ENCODE results near the gene MRGPRE.
"Not testable (repeated sequence)": the region's sequence is repeated elsewhere in the genome, so short reads cannot be mapped to it uniquely, and the experiment has no call there.

MRGPRE gene, protein sequence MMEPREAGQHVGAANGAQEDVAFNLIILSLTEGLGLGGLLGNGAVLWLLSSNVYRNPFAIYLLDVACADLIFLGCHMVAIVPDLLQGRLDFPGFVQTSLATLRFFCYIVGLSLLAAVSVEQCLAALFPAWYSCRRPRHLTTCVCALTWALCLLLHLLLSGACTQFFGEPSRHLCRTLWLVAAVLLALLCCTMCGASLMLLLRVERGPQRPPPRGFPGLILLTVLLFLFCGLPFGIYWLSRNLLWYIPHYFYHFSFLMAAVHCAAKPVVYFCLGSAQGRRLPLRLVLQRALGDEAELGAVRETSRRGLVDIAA

DNA sequence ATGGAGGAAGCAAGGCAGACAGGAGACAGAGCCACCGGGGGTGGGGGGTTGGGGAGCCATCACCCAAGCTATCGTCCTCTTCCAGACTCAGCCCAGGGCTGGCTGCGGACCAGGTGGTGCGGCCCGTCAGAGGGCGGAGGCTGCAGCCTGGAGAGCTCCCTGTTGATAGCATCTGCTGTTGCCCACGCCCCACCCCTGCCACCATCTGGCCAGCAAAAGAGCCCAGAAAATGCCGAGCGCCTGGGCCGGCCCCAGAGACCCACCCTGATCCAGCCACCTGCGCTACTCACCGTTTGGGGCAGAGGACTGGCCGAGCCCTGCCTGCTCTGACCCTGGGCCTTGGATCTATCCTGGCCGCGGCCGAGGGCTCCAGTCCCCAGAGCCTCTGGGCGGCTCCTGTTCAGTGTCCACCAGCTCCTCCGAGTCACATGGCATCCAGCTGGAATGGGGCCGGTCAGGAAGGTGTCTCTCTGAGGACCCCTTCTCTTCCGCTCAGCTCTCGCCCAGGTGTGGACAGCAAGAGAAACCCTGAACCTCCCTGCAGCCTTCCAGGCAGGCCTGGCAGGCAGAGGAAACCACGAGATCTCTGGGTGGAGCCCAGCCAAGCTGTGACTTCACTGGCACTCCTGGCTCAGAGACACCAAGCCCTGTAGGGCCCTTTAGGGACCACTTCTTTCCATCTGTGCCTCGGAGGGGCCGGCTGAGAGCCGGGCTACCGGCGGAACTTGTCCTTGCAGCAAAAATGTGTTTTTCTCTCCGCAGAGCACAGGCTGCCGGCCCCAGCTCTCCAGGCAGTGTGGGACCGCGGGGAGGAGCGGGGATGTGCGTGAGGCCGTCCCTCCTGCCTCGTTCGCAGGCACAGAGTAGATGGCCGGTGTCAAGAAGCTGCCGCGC, at the start of gene MRGPRE:
TSS of gene MRGPRE (minus strand) at position 567 of the 894 bp plus-strand sequence. CDS start 3,618 bp downstream, outside the sequence.
- TF ChIP-seq, protein P1, sequence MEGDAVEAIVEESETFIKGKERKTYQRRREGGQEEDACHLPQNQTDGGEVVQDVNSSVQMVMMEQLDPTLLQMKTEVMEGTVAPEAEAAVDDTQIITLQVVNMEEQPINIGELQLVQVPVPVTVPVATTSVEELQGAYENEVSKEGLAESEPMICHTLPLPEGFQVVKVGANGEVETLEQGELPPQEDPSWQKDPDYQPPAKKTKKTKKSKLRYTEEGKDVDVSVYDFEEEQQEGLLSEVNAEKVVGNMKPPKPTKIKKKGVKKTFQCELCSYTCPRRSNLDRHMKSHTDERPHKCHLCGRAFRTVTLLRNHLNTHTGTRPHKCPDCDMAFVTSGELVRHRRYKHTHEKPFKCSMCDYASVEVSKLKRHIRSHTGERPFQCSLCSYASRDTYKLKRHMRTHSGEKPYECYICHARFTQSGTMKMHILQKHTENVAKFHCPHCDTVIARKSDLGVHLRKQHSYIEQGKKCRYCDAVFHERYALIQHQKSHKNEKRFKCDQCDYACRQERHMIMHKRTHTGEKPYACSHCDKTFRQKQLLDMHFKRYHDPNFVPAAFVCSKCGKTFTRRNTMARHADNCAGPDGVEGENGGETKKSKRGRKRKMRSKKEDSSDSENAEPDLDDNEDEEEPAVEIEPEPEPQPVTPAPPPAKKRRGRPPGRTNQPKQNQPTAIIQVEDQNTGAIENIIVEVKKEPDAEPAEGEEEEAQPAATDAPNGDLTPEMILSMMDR (IDR thresholded peaks at IDR 0.05): no peak
- Histone ChIP-seq H3K9ac (no peak within 1 kb of the TSS), H3K27ac (no peak within 1 kb of the TSS), H3K9me3 (ENCODE audit: control insufficient read depth, low read length) (no peaks in the 10 kb centered on the region), H3K4me3 (ENCODE audit: low read depth, low read length) (no peak within 1 kb of the TSS), H3K4me2 (ENCODE audit: low read length) (no peak within 1 kb of the TSS), H2AFZ (no peak within 1 kb of the TSS), H3K4me1 (no peaks in the 10 kb centered on the region), H3K79me2 (no peaks in the 10 kb centered on the region), H3K36me3 (ENCODE audit: control insufficient read depth, insufficient read depth, low read length) (no peaks in the 10 kb centered on the region), H3K27me3 (ENCODE audit: control insufficient read depth, insufficient read depth, low read length) (no peaks in the 10 kb centered on the region)

DNA sequence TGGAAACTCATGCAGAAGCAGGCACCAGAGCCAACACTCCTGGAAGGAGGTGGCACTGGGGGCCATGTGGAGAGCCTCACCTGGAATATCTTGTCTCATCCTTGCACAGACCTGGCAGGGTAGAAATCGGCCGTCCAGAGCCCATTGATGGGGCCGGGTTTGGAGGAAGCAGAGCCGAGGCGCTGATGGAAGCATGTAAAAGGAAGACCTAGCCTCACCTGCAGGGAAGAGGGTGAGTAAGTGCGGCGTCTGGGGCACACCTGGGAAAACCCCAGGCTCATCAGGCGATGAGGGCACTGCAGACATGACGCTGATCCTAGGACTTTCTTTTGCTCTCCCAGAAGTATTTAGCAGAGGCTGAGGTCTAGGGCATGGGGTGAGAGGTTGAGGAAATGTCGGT, 48.9 kb upstream of the MRGPRE start:
- not testable (repeated sequence) for H3K9ac ChIP-seq

DNA sequence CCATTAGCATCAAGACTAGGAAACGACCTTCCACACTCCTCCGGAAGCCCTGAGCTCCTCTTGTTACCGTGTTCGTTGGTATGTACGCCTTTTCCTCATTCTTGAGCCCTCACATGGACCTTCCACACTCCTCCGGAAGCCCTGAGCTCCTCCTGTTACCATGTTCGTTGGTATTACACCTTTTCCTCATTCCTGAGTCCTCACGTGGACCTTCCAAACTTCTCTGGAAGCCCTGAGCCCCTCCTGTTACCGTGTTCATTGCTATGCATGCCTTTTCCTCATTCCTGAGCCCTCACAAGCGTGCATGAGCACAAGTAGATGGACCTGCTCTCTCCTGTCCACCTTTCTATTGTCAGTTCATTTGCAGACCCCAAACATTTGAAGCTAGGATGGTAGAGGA, 48.4 kb upstream of the MRGPRE start:
- H2AFZ ChIP-seq; H3K36me3 ChIP-seq (ENCODE audit: control insufficient read depth, insufficient read depth, low read length); H3K9me3 ChIP-seq (ENCODE audit: control insufficient read depth, low read length); H3K27ac ChIP-seq; H3K9ac ChIP-seq; H3K4me2 ChIP-seq (ENCODE audit: low read length); H3K79me2 ChIP-seq; H3K4me3 ChIP-seq (ENCODE audit: low read depth, low read length); H3K4me1 ChIP-seq; H3K27me3 ChIP-seq (ENCODE audit: control insufficient read depth, insufficient read depth, low read length): not testable (repeated sequence)

More for the DNA sequence above, 48.9 kb upstream of the MRGPRE start:
- H3K9me3 ChIP-seq (ENCODE audit: control insufficient read depth, low read length); H3K27me3 ChIP-seq (ENCODE audit: control insufficient read depth, insufficient read depth, low read length); H3K79me2 ChIP-seq; H3K36me3 ChIP-seq (ENCODE audit: control insufficient read depth, insufficient read depth, low read length); H3K4me1 ChIP-seq; H2AFZ ChIP-seq; H3K27ac ChIP-seq; H3K4me3 ChIP-seq (ENCODE audit: low read depth, low read length); H3K4me2 ChIP-seq (ENCODE audit: low read length): not testable (repeated sequence)

DNA sequence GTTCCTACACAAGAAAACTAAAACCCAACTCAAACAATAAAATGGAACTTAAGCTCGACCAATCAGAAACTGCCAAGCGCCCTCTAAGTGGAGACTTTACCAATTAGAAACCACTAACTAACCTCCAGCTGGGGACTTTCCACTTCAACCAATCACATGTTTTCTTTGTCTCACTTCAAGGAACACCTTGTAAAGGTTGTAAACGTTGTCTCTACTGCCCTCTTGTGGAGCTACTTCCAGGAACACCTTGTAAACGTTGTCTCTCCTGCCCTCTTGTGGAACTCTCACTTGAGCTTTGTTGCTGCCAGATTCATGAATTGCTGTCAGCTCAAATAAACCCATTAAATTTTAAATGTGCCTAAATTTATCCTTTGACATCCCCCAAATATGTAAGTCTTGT, 46.7 kb upstream of the MRGPRE start:
- not testable (repeated sequence) for H3K4me2 ChIP-seq (ENCODE audit: low read length); H3K27me3 ChIP-seq (ENCODE audit: control insufficient read depth, insufficient read depth, low read length); H3K4me1 ChIP-seq; H2AFZ ChIP-seq; H3K36me3 ChIP-seq (ENCODE audit: control insufficient read depth, insufficient read depth, low read length); H3K79me2 ChIP-seq; H3K9me3 ChIP-seq (ENCODE audit: control insufficient read depth, low read length); H3K27ac ChIP-seq; H3K9ac ChIP-seq; H3K4me3 ChIP-seq (ENCODE audit: low read depth, low read length)

DNA sequence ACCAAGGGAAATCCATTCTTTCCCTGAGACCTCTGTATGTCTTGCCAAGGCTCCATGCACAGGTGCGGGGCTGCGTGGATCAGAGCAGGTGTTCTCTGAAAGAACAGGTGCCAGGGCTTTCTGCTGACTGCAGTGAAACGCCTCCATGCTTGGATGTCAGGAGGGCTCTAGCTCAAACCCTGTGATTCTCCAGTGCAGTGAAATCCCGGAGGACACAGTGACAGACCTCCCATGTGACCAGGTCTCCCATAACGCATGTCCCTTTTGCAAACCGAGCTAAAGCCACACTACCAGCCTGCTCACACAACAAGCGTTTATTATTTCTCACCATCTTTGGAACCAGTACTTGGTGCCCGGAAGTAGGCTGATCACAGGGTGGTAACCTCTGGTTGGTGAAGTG, 41.4 kb upstream of the MRGPRE start:
- not testable (repeated sequence) for H3K27me3 ChIP-seq (ENCODE audit: control insufficient read depth, insufficient read depth, low read length); H3K4me2 ChIP-seq (ENCODE audit: low read length); H3K9ac ChIP-seq; H2AFZ ChIP-seq; H3K4me3 ChIP-seq (ENCODE audit: low read depth, low read length); H3K4me1 ChIP-seq; H3K9me3 ChIP-seq (ENCODE audit: control insufficient read depth, low read length); H3K79me2 ChIP-seq; H3K27ac ChIP-seq; H3K36me3 ChIP-seq (ENCODE audit: control insufficient read depth, insufficient read depth, low read length)

DNA sequence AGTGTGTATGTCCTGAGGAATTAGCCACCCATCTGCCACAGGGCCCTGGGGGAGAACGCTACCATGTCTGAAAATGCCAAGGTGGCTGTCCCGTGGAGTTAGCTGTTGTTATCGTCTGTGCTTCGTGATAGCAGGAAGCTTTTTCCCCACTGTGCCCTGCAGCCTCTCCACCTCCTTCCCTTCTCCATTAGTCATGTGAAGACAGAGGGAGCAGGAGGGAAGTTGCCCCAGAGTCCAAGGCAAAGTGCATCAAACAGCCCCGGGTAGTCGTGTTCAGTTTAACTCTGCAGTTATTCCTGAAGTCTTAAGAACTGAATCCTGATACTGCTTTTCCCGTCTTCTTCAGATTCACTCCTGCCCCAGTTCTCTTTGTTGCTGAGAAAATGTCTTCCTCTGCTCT, 30.3 kb upstream of the MRGPRE start:
- not testable (repeated sequence) for H3K4me3 ChIP-seq (ENCODE audit: low read depth, low read length); H3K36me3 ChIP-seq (ENCODE audit: control insufficient read depth, insufficient read depth, low read length); H3K9me3 ChIP-seq (ENCODE audit: control insufficient read depth, low read length); H3K9ac ChIP-seq; H3K79me2 ChIP-seq; H2AFZ ChIP-seq; H3K4me1 ChIP-seq; H3K27me3 ChIP-seq (ENCODE audit: control insufficient read depth, insufficient read depth, low read length); H3K4me2 ChIP-seq (ENCODE audit: low read length); H3K27ac ChIP-seq

DNA sequence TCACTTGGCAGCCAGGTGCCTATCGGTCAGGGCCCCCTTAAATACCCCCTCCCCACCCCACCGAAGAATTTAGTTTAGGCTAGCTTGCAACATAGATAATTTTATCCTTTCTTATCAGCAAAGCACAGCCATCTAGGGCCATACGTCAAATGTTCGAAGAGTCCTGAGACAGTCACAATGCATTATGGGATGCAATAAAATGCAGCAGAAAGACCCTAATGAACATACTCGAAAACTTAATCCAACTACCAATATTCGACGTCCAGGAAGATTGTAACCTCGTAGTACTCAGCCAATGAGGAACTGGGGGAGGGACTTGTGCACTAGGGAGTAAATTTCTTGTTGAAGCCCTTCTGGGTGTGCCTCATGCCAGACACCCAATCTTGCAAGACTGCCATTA, 29.6 kb upstream of the MRGPRE start:
- H3K9me3 ChIP-seq (ENCODE audit: control insufficient read depth, low read length); H3K27ac ChIP-seq; H3K4me2 ChIP-seq (ENCODE audit: low read length); H3K27me3 ChIP-seq (ENCODE audit: control insufficient read depth, insufficient read depth, low read length); H3K4me3 ChIP-seq (ENCODE audit: low read depth, low read length); H3K4me1 ChIP-seq; H3K79me2 ChIP-seq; H3K9ac ChIP-seq; H2AFZ ChIP-seq; H3K36me3 ChIP-seq (ENCODE audit: control insufficient read depth, insufficient read depth, low read length): not testable (repeated sequence)

DNA sequence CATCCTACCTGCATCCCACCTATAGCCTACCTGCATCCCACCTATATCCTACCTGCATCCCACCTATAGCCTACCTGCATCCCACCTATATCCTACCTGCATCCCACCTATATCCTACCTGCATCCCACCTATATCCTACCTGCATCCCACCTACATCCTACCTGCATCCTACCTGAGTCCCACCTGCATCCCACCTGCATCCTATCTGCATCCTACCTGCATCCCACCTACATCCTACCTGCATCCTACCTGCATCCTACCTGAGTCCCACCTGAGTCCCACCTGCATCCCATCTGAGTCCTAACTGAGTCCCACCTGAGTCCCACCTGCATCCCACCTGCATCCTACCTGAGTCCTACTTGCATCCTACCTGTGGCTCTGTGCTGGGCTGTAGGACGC, 25.3 kb upstream of the MRGPRE start:
- H3K4me3 ChIP-seq (ENCODE audit: low read depth, low read length); H3K9me3 ChIP-seq (ENCODE audit: control insufficient read depth, low read length); H3K4me1 ChIP-seq; H3K36me3 ChIP-seq (ENCODE audit: control insufficient read depth, insufficient read depth, low read length); H3K4me2 ChIP-seq (ENCODE audit: low read length); H3K27ac ChIP-seq; H3K79me2 ChIP-seq; H3K27me3 ChIP-seq (ENCODE audit: control insufficient read depth, insufficient read depth, low read length); H3K9ac ChIP-seq; H2AFZ ChIP-seq: not testable (repeated sequence)

DNA sequence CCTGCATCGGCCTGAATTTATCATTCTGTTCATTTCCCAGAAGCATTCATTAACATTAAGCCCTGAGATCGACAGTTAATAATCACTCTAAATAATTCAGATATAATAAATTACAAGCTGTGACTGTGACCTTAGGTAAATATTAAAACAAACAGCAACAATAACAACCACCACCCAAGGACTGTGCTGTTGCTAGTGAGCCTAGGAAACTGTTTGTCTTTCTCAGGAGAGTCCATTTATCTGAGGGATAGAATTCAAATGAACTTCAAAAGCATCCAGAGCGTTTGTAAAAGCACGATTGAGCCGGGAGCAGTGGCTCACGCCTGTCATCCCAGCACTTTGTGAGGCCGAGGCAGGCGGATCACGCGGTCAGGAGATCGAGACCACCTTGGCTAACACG, 23.0 kb upstream of the MRGPRE start:
- not testable (repeated sequence) for H2AFZ ChIP-seq; H3K27me3 ChIP-seq (ENCODE audit: control insufficient read depth, insufficient read depth, low read length)

DNA sequence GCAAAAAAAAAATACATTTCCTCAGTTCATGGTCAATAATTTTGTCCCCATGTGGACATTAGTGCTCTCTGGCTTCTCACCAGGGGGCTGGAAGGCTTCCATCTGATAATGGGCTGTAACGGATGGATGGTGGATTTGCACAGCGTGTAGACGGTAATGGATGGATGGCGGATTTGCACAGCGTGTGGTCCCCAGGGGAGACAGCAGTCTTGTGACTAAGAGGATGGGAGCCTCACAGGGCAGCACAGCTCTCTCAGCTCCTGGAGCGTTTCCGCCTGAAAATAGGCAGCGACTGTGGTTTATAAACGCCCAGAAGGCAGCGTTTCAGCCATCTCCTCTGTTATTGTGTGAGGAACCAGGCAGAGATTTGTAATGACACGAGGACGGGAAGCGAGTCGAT, 22.6 kb upstream of the MRGPRE start:
- not testable (repeated sequence) for H3K4me3 ChIP-seq (ENCODE audit: low read depth, low read length); H3K36me3 ChIP-seq (ENCODE audit: control insufficient read depth, insufficient read depth, low read length); H3K9me3 ChIP-seq (ENCODE audit: control insufficient read depth, low read length); H3K27ac ChIP-seq; H3K79me2 ChIP-seq; H3K4me1 ChIP-seq; H3K27me3 ChIP-seq (ENCODE audit: control insufficient read depth, insufficient read depth, low read length); H2AFZ ChIP-seq; H3K9ac ChIP-seq; H3K4me2 ChIP-seq (ENCODE audit: low read length)

More for the DNA sequence above, 23.0 kb upstream of the MRGPRE start:
- not testable (repeated sequence) for H3K9me3 ChIP-seq (ENCODE audit: control insufficient read depth, low read length); H3K79me2 ChIP-seq; H3K27ac ChIP-seq; H3K4me3 ChIP-seq (ENCODE audit: low read depth, low read length); H3K4me2 ChIP-seq (ENCODE audit: low read length); H3K9ac ChIP-seq; H3K4me1 ChIP-seq; H3K36me3 ChIP-seq (ENCODE audit: control insufficient read depth, insufficient read depth, low read length)

Data from parathyroid adenoma (tissue), 2 donors.